ENCODE results near the gene TTLL8. TPM values are rescaled to one million over a fixed set of nuclear protein-coding genes. Genes with fewer than 3 reads are reported as not detected.

Gene TTLL8
- total and polyA plus RNA-seq, 2 donors (not counting 3 experiments of a cell fraction or from before 2014, with no cell fraction given): not detected

GRCh38 chr22:50101870-50102565, 43.9 kb upstream of the TTLL8 start:
- Histone ChIP-seq H3K9me1 (replicated peaks; ENCODE audit: control insufficient read depth, extremely low read depth, insufficient read depth, low read length) (no peaks in the 10 kb centered on the region), H3K27ac (ENCODE audit: insufficient read depth, low read depth, low read length) (no peak overlapping the region), H2AFZ (ENCODE audit: low read depth, low read length) (no peak overlapping the region), H4K20me1 (replicated peaks; ENCODE audit: control insufficient read depth, extremely low read depth, insufficient read depth, low read length) (no peaks in the 10 kb centered on the region), H3K4me2 (ENCODE audit: insufficient read depth, low read length) (no peak overlapping the region), H3K4me1 (ENCODE audit: control insufficient read depth, extremely low read depth, insufficient read depth, low read length) (no peaks in the 10 kb centered on the region), H3K79me2 (ENCODE audit: control insufficient read depth, insufficient read depth, low read length) (no peaks in the 10 kb centered on the region), H3K27me3 (ENCODE audit: control insufficient read depth in 2 of 2, insufficient read depth in 2 of 2, low read length in 2 of 2) (no peaks in the 10 kb centered on the region), H3K36me3 (ENCODE audit: control insufficient read depth in 2 of 2, extremely low read depth in 1 of 2, insufficient read depth in 2 of 2, low read length in 2 of 2) (no peaks in the 10 kb centered on the region), H3K9me3 (replicated peaks; ENCODE audit: control insufficient read depth, insufficient read depth, low read length) (no peaks in the 10 kb centered on the region), H3K4me3 (replicated peaks in 1 of 3; ENCODE audit: insufficient read depth in 1 of 3, low read depth in 1 of 3, low read length in 3 of 3) (no peak overlapping the region), H3K9ac (replicated peaks; ENCODE audit: extremely low read depth, insufficient read depth, low read length) (no peak overlapping the region)
- POLR2A ChIA-PET: no interaction called here
- no TSS peak for BruUV-seq (replicated peaks)
- FAIRE-seq (no peak), DNase-seq (ENCODE audit: low read depth, low spot score) (no peak)
- CTCF ChIA-PET: no interaction called here
- TF ChIP-seq CTCF (IDR thresholded peaks at IDR 0.05; ENCODE audit: extremely low read depth in 1 of 2, insufficient read depth in 1 of 2, low read depth in 1 of 2, low read length in 2 of 2) (no peak), MYC (IDR thresholded peaks at IDR 0.05; ENCODE audit: low read depth, low read length) (no peak), FOS (IDR thresholded peaks at IDR 0.05; ENCODE audit: borderline replicate concordance, insufficient read depth, low read length) (no peak), MAX (IDR thresholded peaks at IDR 0.05; ENCODE audit: insufficient read depth, insufficient read length) (no peak), POLR2A (IDR thresholded peaks at IDR 0.05; ENCODE audit: low read depth, low read length) (no peak), POLR2AphosphoS5 (IDR thresholded peaks at IDR 0.05; ENCODE audit: insufficient read depth, low read depth, low read length) (no peak), JUN (IDR thresholded peaks at IDR 0.05; ENCODE audit: borderline replicate concordance, insufficient read depth, insufficient read length, low read depth) (no peak)
- intact Hi-C loops (cut with micrococcal nuclease): no loop called here
- dilution Hi-C loops (cut with MboI; ENCODE audit: extremely low pct_ligation_motif_present, low sequenced_read_pairs): no loop called here
